NOMO-1 treated with dmso at 0.1 percent for 144 hours (cell line): Measurements from ENCODE around the gene RNF121.

Experiments used
- DNase-seq: peaks from one replicate; lab custom pipeline; 2025; ENCODE audit not compliant: unreplicated experiment; lab: John Stamatoyannopoulos, UW

RNF121 gene

GRCh38 chr11:71934213-71934612 lies 5.4 kb downstream of the RNF121 start:
- DNase-seq: no peak

DNA sequence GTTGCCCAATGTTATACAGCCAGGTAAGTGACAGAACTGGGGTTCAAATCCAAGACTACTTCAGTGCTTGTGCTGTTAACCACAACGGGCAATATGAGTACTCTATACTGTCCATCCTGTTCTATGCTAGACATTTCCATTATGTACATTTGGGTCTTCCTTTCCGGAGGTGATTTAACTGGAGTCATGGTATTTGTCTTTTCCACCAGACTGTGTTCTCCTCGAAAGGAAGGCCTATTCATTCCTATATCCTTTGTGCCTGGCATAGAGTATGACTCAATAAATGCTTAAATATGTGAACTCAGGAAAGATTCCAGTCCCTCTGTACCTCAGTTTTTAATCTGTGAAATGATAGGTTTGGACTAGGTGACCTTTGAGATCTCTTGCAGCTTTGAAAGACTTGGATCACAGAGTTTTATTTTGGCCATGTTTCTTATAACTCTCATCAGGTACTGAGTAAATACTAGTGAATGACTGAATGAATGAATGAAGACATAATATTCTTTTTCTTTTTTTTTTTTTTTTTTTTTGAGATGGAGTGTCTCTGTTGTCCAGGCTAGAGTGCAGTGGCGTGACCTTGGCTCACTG lies 6.6 kb downstream of the RNF121 start:
- no peak for DNase-seq

DNA sequence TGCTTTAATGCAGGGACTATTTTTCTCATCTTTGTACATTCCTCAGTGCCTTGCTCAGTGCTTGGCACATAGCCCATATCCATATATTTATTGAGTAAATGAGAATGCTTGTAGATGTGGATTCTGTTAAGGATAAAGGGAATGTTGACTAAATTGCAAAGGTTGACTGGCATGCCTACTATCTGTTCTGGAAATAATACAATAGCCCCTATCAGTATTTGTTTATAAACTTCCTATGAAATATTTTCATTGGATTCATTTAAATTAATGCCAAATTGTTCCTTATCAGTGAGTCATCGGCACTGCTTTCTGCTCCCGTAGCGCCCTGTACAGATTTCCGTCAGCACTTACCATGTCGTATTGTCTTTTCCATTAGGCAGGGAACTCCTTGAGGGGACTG lies 8.0 kb downstream of the RNF121 start:
- no peak for DNase-seq

DNA sequence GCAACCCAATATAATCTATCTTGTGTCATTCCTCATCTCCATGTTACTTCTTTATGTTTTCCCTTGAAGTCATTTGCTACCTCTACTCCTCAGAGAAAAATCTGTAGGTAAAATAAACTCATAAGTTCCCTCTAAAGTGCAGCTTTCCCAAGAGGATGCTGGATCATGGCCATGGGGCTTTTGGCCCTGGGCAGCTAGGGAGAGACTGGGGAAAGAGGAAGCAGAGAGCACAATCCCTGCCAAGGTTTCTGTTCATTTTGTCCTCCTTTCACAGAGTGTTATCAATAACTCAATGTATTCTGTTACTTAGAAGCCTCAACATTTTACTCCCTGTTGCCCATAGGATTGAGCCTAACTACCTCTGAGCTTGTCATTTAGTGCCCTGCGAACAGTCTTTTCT lies 9.0 kb downstream of the RNF121 start:
- DNase-seq: no peak

DNA sequence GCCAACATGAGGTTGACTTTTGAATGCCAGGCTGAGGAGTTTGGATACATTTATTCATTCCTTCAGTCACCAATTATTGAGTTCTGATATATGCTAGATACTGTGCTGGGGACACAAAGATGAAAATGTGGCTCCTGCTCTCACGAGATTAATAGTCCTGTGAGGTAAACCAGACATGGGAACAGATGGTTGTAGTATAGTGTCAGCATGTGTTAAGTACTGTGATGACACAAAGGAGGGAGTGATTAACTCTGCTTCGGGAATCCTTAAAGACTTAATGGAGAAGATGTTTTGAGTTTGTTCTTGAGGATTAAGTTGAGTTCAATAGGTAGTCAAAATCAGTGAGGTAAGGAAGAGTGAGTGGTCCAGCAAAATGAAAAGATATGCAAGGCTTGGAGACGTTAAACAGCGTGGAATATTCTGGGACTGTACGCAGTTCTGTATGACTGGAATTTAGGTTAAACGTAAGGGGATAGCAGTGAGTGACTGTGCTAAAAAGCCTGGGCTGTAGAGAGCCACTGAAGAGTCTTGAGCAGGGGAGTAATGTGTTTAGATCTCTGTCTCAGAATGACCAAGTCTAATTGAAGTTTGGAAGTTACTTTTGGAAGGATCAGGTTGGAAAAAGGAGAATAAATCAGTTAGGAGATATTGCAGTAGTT lies 11.8 kb downstream of the RNF121 start:
- no peak for DNase-seq

GRCh38 chr11:71946144-71946571 lies 17.3 kb downstream of the RNF121 start:
- DNase-seq: no peak

- DNase-seq: no peak
These were observed 18.7 kb downstream of the RNF121 start for GRCh38 chr11:71947498-71947897.

DNA sequence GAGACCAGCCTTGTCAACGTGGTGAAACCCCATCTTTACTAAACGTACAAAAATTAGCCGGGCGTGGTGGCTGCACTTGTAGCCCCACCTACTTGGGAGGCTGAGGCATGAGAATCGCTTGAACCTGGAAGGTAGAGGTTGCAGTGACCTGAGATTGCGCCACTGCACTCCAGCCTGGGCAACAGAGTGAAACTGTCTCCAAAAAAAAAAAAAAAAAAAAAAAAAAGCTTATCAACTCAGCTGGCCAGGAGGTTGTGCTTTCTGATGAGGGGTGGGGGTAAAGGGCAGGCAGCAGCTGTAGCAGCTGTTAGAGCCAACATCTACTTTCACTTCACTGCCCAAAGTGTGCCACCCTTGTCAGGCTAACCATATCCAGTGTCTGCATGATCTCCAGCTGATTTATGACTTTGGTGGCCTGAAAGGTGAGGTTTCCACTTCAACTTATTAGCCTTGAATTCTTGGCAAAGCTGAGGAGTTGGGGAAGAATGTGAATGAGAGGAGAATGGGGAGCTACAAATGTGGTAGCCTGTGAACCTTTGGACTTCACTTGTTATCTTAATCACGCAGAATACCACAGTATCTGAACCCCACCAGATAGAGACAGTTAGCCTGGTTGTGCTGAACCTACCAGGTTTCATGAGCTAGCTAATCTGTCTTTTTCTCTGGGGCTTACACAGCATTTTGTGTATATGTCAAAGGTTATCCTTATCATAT lies 19.6 kb downstream of the RNF121 start:
- no peak for DNase-seq

GRCh38 chr11:71949034-71949433 lies 20.2 kb downstream of the RNF121 start:
- DNase-seq: no peak

GRCh38 chr11:71951741-71952310 lies 23.0 kb downstream of the RNF121 start:
- DNase-seq: no peak

- no peak for DNase-seq
These were observed 27.1 kb downstream of the RNF121 start for GRCh38 chr11:71955898-71956456.

- DNase-seq: no peak
These were observed 33.7 kb downstream of the RNF121 start for GRCh38 chr11:71962428-71963038.

DNA sequence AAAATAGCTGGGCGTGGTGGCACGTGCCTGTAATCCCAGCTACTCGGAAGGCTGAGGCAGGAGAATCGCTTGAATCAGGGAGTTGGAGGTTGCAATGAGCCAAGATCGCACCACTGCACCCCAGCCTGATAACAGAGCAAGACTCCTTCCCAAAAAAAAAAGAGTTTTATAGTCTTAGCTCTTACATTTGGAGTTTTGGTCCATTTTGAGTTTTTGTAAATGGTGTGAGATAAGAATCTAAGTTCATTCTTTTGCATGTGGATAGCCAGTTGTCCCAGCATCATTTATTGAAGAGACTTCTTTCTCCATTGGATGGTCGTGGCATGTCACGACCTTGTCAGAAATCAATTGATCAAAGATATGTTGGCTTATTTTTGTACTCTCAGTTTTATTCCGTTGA lies 34.6 kb downstream of the RNF121 start:
- no peak for DNase-seq

DNA sequence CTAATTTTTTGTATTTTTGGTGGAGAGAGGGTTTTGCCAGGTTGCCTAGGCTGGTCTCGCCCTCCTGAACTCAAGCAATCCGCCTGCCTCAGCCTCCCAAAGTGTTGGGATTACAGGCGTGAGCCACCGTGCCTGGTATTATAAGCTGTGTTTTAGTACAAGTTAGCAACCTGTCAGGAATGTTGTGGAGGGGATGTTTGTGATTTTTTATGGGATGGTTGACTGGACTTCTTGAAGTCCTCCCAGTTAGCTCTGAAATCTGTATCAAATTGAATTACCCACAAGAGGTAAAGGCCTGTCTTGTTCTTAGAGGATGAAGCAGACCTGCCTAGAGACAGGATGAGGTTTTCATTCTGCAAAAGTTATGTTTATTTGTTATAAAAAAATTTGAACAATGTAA lies 35.8 kb downstream of the RNF121 start:
- DNase-seq: no peak

GRCh38 chr11:71971680-71972079 lies 42.8 kb downstream of the RNF121 start:
- no peak for DNase-seq

GRCh38 chr11:71976551-71976950 lies 47.7 kb downstream of the RNF121 start:
- DNase-seq: no peak

DNA sequence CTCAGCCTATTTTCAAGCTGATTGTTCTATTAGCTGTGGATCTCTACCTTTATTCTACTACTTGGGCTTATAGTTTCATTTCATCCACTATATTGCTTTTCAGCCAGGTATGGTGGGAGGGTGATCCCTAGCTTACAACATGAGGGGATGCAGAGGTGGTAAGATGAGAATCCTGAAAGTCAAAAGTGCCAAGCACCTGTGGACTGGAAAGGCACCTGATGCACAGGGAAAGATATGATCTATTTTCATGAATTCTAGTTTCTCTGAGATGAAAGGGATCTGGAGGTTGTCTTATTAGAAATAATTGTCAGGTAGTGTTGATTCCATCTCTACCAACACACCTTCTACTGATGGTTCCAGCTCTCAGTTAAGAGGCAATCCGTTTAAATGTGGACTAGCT lies 48.2 kb downstream of the RNF121 start:
- DNase-seq: no peak

DNA sequence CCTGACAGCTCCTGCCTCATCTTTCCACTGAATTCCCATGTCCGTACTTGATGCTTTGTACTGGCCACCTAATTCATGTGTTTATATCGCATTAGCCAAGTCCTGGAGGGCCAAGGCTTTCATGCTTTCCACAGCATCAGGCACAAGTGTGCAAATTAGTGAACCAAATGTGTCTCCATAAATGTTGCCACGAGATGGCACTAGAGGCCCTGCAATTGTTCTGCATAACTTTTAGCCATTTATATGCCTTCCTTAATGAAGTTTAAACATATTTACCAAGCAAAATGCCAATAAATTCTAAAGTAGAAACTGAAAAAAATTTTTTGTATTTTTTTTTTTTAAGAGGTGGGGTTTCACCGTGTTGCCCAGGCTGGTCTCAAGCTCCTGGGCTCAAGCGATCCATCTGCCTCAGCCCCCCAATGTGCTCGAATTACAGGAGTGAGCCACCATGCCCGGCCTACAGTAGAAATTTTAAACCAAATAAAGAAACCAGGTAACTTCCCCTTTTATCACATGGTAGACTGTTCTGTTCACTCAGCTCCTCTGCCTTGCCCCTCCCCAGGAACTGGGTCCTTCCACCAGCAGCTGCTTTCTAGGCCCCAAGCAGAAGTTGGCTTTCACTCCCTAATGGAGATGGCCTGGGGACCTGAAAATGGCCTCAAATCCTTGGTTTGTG lies 49.0 kb downstream of the RNF121 start:
- peak; percentile 79 for DNase-seq

DNA sequence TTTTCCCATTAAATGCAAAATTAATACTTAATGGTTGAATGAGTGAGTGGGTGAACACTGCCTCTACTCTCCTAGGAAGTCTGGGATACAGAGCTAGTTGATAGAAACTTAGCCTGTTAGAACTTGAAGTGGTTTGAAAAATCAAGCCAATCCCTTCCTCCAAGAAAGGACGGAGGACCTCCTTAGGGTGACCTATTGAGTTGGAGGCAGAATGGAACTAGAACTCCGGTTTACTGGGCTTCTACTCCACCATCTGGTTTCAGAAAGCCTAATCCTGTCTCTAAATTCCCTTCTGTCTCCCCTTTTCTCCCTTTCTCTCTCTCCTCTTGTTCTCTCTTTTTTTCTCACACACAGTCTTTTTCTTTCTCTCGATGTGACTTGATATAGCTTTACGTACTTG lies 50.2 kb downstream of the RNF121 start:
- no peak for DNase-seq

DNA sequence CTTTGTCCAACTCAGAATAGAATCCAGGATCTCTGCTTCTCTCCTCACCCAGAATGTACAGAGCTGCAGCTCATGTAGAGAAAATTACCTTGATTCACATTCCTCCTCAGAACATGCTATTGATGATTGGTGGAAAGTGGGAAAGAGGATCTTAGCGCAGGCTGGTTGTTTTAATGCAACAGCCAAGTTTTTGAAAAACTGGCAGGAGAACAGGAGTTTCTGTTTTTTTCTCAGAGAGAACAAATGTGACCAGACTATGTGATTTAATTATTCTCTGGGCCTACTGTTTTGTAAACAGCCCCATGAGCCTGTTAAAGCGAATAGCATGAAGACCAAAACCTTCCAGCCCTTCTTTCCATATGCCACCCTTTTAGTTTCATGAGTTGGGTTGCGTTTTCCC lies 50.8 kb downstream of the RNF121 start:
- DNase-seq: no peak

GRCh38 chr11:71986131-71986530 lies 57.3 kb downstream of the RNF121 start:
- peak; percentile 20 for DNase-seq
